HL-60 (cell line): Measurements from ENCODE around the gene KIAA0319L.

Source experiments
- GABPA ChIP-seq: IDR thresholded peaks from 2 replicates; pipeline ENCODE4 v1.6.1; 2012; ENCODE audit warnings: low read depth
- POLR2AphosphoS5 ChIP-seq: IDR thresholded peaks from 2 replicates; pipeline ENCODE4 v1.6.1; 2012; ENCODE audit warnings: low read depth
- TF ChIP-seq, protein P1 (sequence below): IDR thresholded peaks from one replicate; pipeline ENCODE4 v1.5.1; 2011; ENCODE audit warnings: low read length, control low read depth, inconsistent platforms; ENCODE audit not compliant: insufficient read depth

DNA sequence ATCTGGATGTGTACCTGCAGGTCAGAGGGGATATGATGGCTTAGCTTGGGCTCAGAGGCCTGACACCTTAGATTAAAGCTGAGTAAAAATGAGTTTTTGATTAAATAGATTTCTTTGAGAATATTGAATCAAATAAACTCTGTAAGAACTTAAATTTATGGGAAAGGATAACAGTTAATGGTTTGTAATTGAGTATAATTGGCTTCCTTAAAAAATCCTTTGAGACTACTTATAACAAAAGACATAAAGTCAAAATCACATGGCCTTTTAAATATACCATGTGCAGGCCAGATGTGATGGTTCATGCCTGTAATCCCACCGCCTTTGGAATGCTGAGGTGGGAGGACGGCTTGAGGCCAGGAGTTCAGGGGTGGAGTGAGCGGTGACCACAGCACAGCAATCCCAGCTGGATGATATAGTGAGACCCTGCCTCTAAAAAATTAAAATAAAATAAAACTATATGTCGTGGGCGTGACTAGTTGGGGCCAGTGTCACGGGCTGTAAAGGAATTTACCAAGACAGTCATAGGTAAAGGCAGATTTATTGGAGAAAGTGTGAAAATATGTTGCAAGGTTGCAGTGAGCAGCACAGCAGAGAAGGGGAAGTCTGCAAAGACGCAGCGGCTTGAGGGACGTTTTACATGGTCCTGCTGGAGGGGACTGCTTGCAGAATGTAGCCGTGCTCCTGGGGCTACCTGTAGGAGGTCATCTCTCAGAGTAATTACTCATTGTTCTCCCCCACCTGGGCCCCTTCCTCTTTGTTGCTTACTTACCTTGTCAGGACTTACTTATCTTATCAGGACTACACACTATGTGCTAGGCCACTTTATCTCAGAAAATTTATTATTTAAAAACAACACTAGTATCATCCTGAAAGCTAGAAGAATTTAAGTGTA is 166.4 kb downstream of the KIAA0319L start:
- no peak for TF ChIP-seq GABPA
- TF ChIP-seq, protein P1, sequence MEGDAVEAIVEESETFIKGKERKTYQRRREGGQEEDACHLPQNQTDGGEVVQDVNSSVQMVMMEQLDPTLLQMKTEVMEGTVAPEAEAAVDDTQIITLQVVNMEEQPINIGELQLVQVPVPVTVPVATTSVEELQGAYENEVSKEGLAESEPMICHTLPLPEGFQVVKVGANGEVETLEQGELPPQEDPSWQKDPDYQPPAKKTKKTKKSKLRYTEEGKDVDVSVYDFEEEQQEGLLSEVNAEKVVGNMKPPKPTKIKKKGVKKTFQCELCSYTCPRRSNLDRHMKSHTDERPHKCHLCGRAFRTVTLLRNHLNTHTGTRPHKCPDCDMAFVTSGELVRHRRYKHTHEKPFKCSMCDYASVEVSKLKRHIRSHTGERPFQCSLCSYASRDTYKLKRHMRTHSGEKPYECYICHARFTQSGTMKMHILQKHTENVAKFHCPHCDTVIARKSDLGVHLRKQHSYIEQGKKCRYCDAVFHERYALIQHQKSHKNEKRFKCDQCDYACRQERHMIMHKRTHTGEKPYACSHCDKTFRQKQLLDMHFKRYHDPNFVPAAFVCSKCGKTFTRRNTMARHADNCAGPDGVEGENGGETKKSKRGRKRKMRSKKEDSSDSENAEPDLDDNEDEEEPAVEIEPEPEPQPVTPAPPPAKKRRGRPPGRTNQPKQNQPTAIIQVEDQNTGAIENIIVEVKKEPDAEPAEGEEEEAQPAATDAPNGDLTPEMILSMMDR: no peak
- no peak for TF ChIP-seq POLR2AphosphoS5
